Glutamatergic neuron (in vitro differentiated cells): Measurements from ENCODE around the gene MGA. TPM values are rescaled to one million over a fixed set of nuclear protein-coding genes. Genes with fewer than 3 reads are reported as not detected.

Experiments
- DNase-seq: peaks from one replicate; pipeline ENCODE4 v3.0.0; 2022
- H3K27ac Mint-ChIP-seq: one replicate; pipeline ENCODE4 v1.8.0; 2020; ENCODE audit warnings: mild to moderate bottlenecking, mixed read lengths, inconsistent platforms; ENCODE audit not compliant: unreplicated experiment
- H3K27me3 Mint-ChIP-seq: one replicate; pipeline ENCODE4 v1.8.0; 2020; ENCODE audit warnings: mild to moderate bottlenecking, moderate library complexity, mixed read lengths, inconsistent platforms; ENCODE audit not compliant: unreplicated experiment
- H3K36me3 Mint-ChIP-seq: one replicate; pipeline ENCODE4 v1.8.0; 2020; ENCODE audit warnings: mild to moderate bottlenecking, mixed read lengths, inconsistent platforms; ENCODE audit not compliant: unreplicated experiment
- H3K4me1 Mint-ChIP-seq: one replicate; pipeline ENCODE4 v1.8.0; 2020; ENCODE audit warnings: mild to moderate bottlenecking, low read depth, mixed read lengths, inconsistent platforms; ENCODE audit not compliant: unreplicated experiment
- H3K4me3 Mint-ChIP-seq: one replicate; pipeline ENCODE4 v1.8.0; 2020; ENCODE audit warnings: mild to moderate bottlenecking, mixed read lengths, inconsistent platforms; ENCODE audit not compliant: unreplicated experiment
- H3K9me3 Mint-ChIP-seq: one replicate; pipeline ENCODE4 v1.8.0; 2020; ENCODE audit warnings: mild to moderate bottlenecking, moderate library complexity, mixed read lengths, inconsistent platforms; ENCODE audit not compliant: unreplicated experiment
- CTCF ChIP-seq: fragments of 200-600 bp; sonication (generic); IDR thresholded peaks from one replicate; pipeline ENCODE4 v1.5.0; 2021; ENCODE audit not compliant: partially characterized antibody, unreplicated experiment
- microRNA-seq: library from miRNA; unstranded; fragments of <30 nt; microRNA quantifications from one replicate; pipeline ENCODE4, GENCODE V29; 2020; ENCODE audit not compliant: unreplicated experiment
- total RNA-seq: library from RNA; stranded (reverse); fragmentation: NEBNext Ultra II Directional; extraction: Animal tissue kit (Norgen Biotek cat#: 25700); gene quantifications from one replicate; pipeline ENCODE4 v1.2.1, GENCODE V29; 2021; ENCODE audit not compliant: unreplicated experiment

MGA gene
- total RNA-seq, 1 donor from 2014 or later, result 68.9 TPM

DNA sequence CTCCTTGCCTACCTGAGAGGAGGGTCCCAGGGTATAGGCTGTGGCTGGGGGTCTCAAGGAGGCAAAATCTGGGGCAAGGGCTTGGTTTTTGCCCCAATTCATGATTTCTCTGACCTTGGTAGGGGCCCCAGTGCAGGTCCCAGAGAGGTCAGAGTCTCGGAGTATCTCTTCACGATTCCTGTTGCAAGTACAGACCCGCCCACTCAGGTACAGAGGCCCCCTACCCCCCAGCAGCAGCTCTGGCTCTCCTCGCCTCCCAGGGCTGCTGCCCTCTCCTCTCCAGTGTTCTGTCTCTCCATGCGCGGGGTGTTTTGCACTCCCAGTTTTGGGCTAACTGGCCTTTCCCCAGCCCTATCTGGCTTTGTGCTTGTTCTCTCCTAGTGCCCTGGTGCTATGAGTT is 162.3 kb downstream of the MGA start:
- Mint-ChIP-seq H3K27me3 (peaks cover 8% of the 10 kb centered on the region), H3K9me3 (peaks cover 7% of the 10 kb centered on the region), H3K27ac (no peak overlapping the region)

More for the DNA sequence above, 162.3 kb downstream of the MGA start:
- no peaks in the 10 kb centered on the region for H3K36me3 Mint-ChIP-seq
- no peak for TF ChIP-seq CTCF
- H3K4me1 Mint-ChIP-seq, result peaks cover 2% of the 10 kb centered on the region
- H3K4me3 Mint-ChIP-seq, result no peak overlapping the region
- DNase-seq, result no peak

Small RNAs within 50 kb of the gene (microRNA-seq; reads per million reads assigned to microRNA genes)
- gene MIR626, result not detected

Other genes starting within 250 kb of the MGA start
- 66.4 TPM for gene RTF1, start 243.3 kb upstream of the MGA start, total RNA-seq
- gene ITPKA, start 166.5 kb upstream of the MGA start, total RNA-seq, result 1.1 TPM
- 3.2 TPM for gene LTK, start 146.6 kb upstream of the MGA start, total RNA-seq
- gene RPAP1, start 116.1 kb upstream of the MGA start, total RNA-seq, result 48.9 TPM
- 5.1 TPM for gene TYRO3, start 101.2 kb upstream of the MGA start, total RNA-seq
- 45.7 TPM for gene MAPKBP1, start 114.1 kb downstream of the MGA start, total RNA-seq
- gene JMJD7, start 167.7 kb downstream of the MGA start, total RNA-seq, result 26.6 TPM
- gene PLA2G4B, start 178.4 kb downstream of the MGA start, total RNA-seq, result 17.9 TPM
- 0.32 TPM for gene SPTBN5, start 233.6 kb downstream of the MGA start, total RNA-seq